GM12878 (cell line): Measurements from ENCODE around the gene PSME3IP1.

Experiments
- ASH2L ChIP-seq: fragments of 300-600, 200-600 bp; sonication (generic); IDR thresholded peaks from 2 replicates; pipeline ENCODE4 v1.6.1; 2017; ENCODE audit warnings: low read depth, mild to moderate bottlenecking, borderline replicate concordance
- NFXL1 ChIP-seq: fragments of 450-650 bp; IDR thresholded peaks from 2 replicates; pipeline ENCODE4 v1.6.1; 2017; ENCODE audit warnings: antibody characterized with exemption, mild to moderate bottlenecking, borderline replicate concordance
- RAD21 ChIP-seq: IDR thresholded peaks from 2 replicates; pipeline ENCODE4 v1.6.1; 2011; ENCODE audit warnings: mild to moderate bottlenecking, low read depth, low read length, moderate library complexity; ENCODE audit not compliant: insufficient read depth
- RUNX3 ChIP-seq: IDR thresholded peaks from 2 replicates; pipeline ENCODE4 v1.6.1; 2012; ENCODE audit warnings: low read length, inconsistent platforms
- SMAD1 ChIP-seq: fragments of 450-650 bp; IDR thresholded peaks from 2 replicates; pipeline ENCODE4 v1.6.1; 2018; ENCODE audit warnings: mild to moderate bottlenecking, low read depth; ENCODE audit not compliant: partially characterized antibody
- SREBF1 ChIP-seq: IDR thresholded peaks from 2 replicates; pipeline ENCODE4 v1.6.1; 2012; ENCODE audit warnings: mild to moderate bottlenecking, low read length
- TF ChIP-seq, protein P1 (sequence below): IDR thresholded peaks from 2 replicates; pipeline ENCODE4 v1.6.1; 2011; ENCODE audit warnings: low read depth, mild to moderate bottlenecking, low read length, moderate library complexity, borderline replicate concordance; ENCODE audit errors: extremely low read depth
- TF ChIP-seq, protein P2 (sequence below), 3 experiments: IDR thresholded peaks in 2 of 3; conservative IDR thresholded peaks in 1 of 3; 2 replicates each; pipeline ENCODE4 v1.5.1; 2011; ENCODE audit warnings: low read depth in 3 of 3, low read length in 3 of 3, mild to moderate bottlenecking in 3 of 3, control low read depth in 2 of 3, moderate library complexity in 2 of 3, inconsistent platforms in 1 of 3, mixed read lengths in 1 of 3; ENCODE audit not compliant: control insufficient read depth in 2 of 3, insufficient read depth in 1 of 3; ENCODE audit errors: extremely low read depth in 1 of 3
- TF ChIP-seq, protein P3 (sequence below): IDR thresholded peaks from 2 replicates; pipeline ENCODE4 v1.6.1; 2012; ENCODE audit warnings: mild to moderate bottlenecking, low read depth, low read length
- TF ChIP-seq, protein P4 (sequence below): fragments of 450-650 bp; formaldehyde crosslinking; IDR thresholded peaks from 2 replicates; pipeline ENCODE4 v1.5.0; 2022; ENCODE audit warnings: mild to moderate bottlenecking, missing genetic modification characterization

DNA sequence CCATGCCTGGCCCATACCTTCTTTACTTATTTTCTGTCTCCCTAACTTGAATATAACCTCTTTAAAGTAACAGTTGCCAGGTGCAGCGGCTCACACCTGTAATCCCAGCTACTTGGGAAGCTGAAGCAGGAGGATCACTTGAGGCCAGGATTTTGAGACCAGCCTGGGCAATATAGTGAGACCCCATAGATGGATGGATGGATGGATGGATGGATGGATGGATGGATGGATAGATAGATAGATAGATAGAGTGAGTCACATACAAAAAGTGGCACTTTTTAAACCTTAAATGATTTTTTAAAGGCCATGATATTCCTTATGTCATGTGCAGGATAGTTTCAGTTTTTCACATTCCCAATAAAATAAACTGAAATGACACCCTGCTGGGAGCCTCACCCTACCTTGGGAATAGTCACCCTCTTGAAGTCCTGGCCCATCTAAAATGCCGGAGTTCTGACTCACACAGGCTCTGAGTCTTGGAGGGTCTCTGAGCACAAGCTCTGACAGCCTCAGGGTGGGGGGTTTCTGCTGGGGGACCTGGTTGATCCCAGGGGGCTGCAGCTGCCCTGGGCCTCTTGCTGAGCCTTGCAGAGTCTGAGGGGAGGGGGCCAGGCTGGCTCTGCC lies 67.3 kb downstream of the PSME3IP1 start:
- TF ChIP-seq SMAD1 (no peak), RAD21 (no peak), ASH2L (no peak), NFXL1 (no peak), RUNX3 (no peak), SREBF1 (no peak)
- TF ChIP-seq, protein P1, sequence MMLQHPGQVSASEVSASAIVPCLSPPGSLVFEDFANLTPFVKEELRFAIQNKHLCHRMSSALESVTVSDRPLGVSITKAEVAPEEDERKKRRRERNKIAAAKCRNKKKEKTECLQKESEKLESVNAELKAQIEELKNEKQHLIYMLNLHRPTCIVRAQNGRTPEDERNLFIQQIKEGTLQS = no peak
- TF ChIP-seq, protein P2, sequence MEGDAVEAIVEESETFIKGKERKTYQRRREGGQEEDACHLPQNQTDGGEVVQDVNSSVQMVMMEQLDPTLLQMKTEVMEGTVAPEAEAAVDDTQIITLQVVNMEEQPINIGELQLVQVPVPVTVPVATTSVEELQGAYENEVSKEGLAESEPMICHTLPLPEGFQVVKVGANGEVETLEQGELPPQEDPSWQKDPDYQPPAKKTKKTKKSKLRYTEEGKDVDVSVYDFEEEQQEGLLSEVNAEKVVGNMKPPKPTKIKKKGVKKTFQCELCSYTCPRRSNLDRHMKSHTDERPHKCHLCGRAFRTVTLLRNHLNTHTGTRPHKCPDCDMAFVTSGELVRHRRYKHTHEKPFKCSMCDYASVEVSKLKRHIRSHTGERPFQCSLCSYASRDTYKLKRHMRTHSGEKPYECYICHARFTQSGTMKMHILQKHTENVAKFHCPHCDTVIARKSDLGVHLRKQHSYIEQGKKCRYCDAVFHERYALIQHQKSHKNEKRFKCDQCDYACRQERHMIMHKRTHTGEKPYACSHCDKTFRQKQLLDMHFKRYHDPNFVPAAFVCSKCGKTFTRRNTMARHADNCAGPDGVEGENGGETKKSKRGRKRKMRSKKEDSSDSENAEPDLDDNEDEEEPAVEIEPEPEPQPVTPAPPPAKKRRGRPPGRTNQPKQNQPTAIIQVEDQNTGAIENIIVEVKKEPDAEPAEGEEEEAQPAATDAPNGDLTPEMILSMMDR (IDR thresholded peaks at IDR 0.05 in 2 of 3, conservative IDR thresholded peaks at IDR 0.05 in 1 of 3; ENCODE audit: control insufficient read depth in 2 of 3, extremely low read depth in 1 of 3, insufficient read depth in 1 of 3, low read depth in 3 of 3, low read length in 3 of 3) = no peak
- TF ChIP-seq, protein P3, sequence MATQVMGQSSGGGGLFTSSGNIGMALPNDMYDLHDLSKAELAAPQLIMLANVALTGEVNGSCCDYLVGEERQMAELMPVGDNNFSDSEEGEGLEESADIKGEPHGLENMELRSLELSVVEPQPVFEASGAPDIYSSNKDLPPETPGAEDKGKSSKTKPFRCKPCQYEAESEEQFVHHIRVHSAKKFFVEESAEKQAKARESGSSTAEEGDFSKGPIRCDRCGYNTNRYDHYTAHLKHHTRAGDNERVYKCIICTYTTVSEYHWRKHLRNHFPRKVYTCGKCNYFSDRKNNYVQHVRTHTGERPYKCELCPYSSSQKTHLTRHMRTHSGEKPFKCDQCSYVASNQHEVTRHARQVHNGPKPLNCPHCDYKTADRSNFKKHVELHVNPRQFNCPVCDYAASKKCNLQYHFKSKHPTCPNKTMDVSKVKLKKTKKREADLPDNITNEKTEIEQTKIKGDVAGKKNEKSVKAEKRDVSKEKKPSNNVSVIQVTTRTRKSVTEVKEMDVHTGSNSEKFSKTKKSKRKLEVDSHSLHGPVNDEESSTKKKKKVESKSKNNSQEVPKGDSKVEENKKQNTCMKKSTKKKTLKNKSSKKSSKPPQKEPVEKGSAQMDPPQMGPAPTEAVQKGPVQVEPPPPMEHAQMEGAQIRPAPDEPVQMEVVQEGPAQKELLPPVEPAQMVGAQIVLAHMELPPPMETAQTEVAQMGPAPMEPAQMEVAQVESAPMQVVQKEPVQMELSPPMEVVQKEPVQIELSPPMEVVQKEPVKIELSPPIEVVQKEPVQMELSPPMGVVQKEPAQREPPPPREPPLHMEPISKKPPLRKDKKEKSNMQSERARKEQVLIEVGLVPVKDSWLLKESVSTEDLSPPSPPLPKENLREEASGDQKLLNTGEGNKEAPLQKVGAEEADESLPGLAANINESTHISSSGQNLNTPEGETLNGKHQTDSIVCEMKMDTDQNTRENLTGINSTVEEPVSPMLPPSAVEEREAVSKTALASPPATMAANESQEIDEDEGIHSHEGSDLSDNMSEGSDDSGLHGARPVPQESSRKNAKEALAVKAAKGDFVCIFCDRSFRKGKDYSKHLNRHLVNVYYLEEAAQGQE = no peak
- TF ChIP-seq, protein P4, sequence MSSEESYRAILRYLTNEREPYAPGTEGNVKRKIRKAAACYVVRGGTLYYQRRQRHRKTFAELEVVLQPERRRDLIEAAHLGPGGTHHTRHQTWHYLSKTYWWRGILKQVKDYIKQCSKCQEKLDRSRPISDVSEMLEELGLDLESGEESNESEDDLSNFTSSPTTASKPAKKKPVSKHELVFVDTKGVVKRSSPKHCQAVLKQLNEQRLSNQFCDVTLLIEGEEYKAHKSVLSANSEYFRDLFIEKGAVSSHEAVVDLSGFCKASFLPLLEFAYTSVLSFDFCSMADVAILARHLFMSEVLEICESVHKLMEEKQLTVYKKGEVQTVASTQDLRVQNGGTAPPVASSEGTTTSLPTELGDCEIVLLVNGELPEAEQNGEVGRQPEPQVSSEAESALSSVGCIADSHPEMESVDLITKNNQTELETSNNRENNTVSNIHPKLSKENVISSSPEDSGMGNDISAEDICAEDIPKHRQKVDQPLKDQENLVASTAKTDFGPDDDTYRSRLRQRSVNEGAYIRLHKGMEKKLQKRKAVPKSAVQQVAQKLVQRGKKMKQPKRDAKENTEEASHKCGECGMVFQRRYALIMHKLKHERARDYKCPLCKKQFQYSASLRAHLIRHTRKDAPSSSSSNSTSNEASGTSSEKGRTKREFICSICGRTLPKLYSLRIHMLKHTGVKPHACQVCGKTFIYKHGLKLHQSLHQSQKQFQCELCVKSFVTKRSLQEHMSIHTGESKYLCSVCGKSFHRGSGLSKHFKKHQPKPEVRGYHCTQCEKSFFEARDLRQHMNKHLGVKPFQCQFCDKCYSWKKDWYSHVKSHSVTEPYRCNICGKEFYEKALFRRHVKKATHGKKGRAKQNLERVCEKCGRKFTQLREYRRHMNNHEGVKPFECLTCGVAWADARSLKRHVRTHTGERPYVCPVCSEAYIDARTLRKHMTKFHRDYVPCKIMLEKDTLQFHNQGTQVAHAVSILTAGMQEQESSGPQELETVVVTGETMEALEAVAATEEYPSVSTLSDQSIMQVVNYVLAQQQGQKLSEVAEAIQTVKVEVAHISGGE (CRISPR knock-in tag) = no peak
